ENCODE results near the gene WNT7B. TPM values are rescaled to one million over a fixed set of nuclear protein-coding genes. Genes with fewer than 3 reads are reported as not detected.

The WNT7B gene
- total and polyA plus RNA-seq, 2 donors, result 0.66 to 0.96 TPM

DNA sequence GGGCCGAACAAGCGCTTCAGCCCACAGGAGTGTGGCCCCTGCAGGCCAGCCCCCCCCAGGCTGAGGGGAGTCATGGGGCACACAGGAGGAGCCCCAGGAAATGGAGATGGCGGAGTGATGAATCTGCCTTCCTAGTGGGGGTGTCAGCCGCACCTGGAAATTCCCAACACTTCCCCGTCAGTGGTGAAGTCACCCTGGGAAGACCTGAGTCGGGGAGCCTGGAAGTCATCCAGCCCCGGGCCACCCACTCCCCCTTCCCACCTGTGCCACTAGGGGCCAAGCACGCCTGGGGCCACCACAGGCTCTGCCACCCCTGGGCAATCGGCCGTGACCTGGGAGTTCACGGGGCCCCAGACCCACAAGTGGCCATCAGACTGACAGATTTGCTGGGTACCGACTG lies 12.6 kb downstream of the WNT7B start:
- H3K4me1 ChIP-seq (ENCODE audit: control insufficient read depth in 2 of 2, insufficient read depth in 2 of 2, low read length in 2 of 2), result peaks cover 0 to 6% of the 10 kb centered on the region in 2 donors
- no peaks in the 10 kb centered on the region for H3K36me3 ChIP-seq (ENCODE audit: control insufficient read depth in 2 of 2, insufficient read depth in 2 of 2, low read length in 1 of 2)
- peaks cover 10 to 55% of the 10 kb centered on the region in 2 donors for H3K27me3 ChIP-seq (ENCODE audit: control insufficient read depth in 2 of 2, insufficient read depth in 1 of 2, low read length in 1 of 2)
- WGBS, result 94% methylated on average over 12 of the region's 12 CpGs
- H3K4me3 ChIP-seq (ENCODE audit: low read length in 2 of 2), result no peak overlapping the region
- no peaks in the 10 kb centered on the region for H3K9me3 ChIP-seq (ENCODE audit: control insufficient read depth in 2 of 2, insufficient read depth in 1 of 2, low read length in 1 of 2)
- no peak for DNase-seq (ENCODE audit: low read depth in 6 of 9, low spot score in 9 of 9)
- H3K27ac ChIP-seq (ENCODE audit: low read depth in 1 of 2, low read length in 1 of 2), result no peak overlapping the region

DNA sequence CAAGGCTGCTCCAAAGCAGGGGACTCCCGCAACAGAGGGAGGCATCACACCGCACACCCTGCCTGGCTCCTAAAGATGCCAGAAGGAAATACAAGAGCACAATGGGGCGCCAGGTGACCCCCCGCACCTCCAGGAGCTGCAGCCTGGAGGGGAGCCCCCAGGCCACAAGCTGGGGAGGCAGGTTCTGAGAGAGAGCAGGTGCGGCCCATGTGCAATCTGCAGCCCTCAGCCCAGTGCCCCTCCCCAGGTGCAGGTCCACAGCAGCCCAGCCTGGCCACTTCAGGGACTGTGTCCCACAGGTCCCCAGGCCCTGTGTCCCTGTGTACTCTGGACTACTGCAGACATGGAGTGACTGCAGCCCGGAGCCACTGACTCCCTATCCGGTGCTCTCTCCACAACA lies 13.1 kb downstream of the WNT7B start:
- Histone ChIP-seq H3K4me3 (ENCODE audit: low read length in 2 of 2) (no peak overlapping the region), H3K27me3 (ENCODE audit: control insufficient read depth in 2 of 2, insufficient read depth in 1 of 2, low read length in 1 of 2) (peaks cover 6 to 50% of the 10 kb centered on the region in 2 donors), H3K4me1 (ENCODE audit: control insufficient read depth in 2 of 2, insufficient read depth in 2 of 2, low read length in 2 of 2) (peaks cover 0 to 6% of the 10 kb centered on the region in 2 donors), H3K9me3 (ENCODE audit: control insufficient read depth in 2 of 2, insufficient read depth in 1 of 2, low read length in 1 of 2) (no peaks in the 10 kb centered on the region), H3K27ac (ENCODE audit: low read depth in 1 of 2, low read length in 1 of 2) (no peak overlapping the region), H3K36me3 (ENCODE audit: control insufficient read depth in 2 of 2, insufficient read depth in 2 of 2, low read length in 1 of 2) (no peaks in the 10 kb centered on the region)
- 87% methylated on average over 7 of the region's 7 CpGs for WGBS
- DNase-seq (ENCODE audit: low read depth in 6 of 9, low spot score in 9 of 9), result no peak

DNA sequence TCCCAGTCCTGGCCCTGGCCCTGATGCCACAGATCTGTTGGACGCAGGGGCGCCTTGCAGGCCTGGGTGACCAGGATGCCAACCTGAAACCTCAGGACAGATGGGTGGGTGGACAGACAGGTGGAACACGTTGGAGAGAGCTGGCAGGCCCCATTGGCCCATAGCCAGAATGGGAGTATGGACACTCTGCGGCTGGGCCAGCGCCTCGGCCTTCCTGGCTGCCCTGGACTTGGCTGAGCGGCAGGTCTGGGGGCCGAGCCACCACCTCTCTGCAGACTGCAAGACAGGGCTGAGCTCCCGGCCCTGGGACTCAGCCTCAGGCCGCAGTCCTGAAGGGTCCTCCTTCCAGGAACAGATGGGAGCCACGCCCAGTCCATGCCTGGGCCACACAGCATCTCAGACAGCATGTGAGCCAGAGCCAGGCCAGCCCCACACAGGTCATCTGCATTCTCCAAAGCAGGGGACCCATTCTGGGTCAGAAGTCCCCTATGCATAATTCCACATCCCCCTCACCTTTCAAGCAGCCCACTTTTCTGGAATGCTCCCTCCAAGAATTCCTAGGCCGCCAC lies 14.1 kb downstream of the WNT7B start:
- Histone ChIP-seq H3K36me3 (ENCODE audit: control insufficient read depth in 2 of 2, insufficient read depth in 2 of 2, low read length in 1 of 2) (no peaks in the 10 kb centered on the region), H3K27ac (ENCODE audit: low read depth in 1 of 2, low read length in 1 of 2) (no peak overlapping the region), H3K9me3 (ENCODE audit: control insufficient read depth in 2 of 2, insufficient read depth in 1 of 2, low read length in 1 of 2) (no peaks in the 10 kb centered on the region), H3K4me1 (ENCODE audit: control insufficient read depth in 2 of 2, insufficient read depth in 2 of 2, low read length in 2 of 2) (peaks cover 0 to 6% of the 10 kb centered on the region in 2 donors), H3K27me3 (ENCODE audit: control insufficient read depth in 2 of 2, insufficient read depth in 1 of 2, low read length in 1 of 2) (peaks cover 3 to 40% of the 10 kb centered on the region in 2 donors), H3K4me3 (ENCODE audit: low read length in 2 of 2) (no peak overlapping the region)
- 88% methylated on average over 12 of the region's 12 CpGs for WGBS
- DNase-seq (ENCODE audit: low read depth in 6 of 9, low spot score in 9 of 9), result no peak

DNA sequence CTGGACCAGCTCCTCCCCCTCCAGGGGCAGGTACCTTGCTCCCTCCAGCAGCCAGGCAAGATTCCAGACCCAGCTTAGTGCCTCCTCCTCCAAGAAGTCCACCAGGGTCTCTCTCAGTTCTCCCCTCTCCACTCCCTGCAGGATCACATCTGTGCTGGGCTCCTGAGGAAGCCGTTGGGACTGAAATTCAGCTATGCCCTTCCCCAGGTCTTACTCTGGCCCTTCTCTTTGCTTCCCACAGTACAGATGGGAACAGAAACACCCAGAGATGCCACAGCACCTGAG lies 14.6 kb downstream of the WNT7B start:
- 86% methylated on average over 1 of the region's 1 CpG for WGBS
- H3K27me3 ChIP-seq (ENCODE audit: control insufficient read depth in 2 of 2, insufficient read depth in 1 of 2, low read length in 1 of 2), result peaks cover 0 to 35% of the 10 kb centered on the region in 2 donors
- H3K27ac ChIP-seq (ENCODE audit: low read depth in 1 of 2, low read length in 1 of 2), result no peak overlapping the region
- H3K9me3 ChIP-seq (ENCODE audit: control insufficient read depth in 2 of 2, insufficient read depth in 1 of 2, low read length in 1 of 2), result no peaks in the 10 kb centered on the region
- H3K36me3 ChIP-seq (ENCODE audit: control insufficient read depth in 2 of 2, insufficient read depth in 2 of 2, low read length in 1 of 2), result no peaks in the 10 kb centered on the region
- DNase-seq (ENCODE audit: low read depth in 6 of 9, low spot score in 9 of 9), result no peak
- no peak overlapping the region for H3K4me3 ChIP-seq (ENCODE audit: low read length in 2 of 2)
- peaks cover 0 to 6% of the 10 kb centered on the region in 2 donors for H3K4me1 ChIP-seq (ENCODE audit: control insufficient read depth in 2 of 2, insufficient read depth in 2 of 2, low read length in 2 of 2)

DNA sequence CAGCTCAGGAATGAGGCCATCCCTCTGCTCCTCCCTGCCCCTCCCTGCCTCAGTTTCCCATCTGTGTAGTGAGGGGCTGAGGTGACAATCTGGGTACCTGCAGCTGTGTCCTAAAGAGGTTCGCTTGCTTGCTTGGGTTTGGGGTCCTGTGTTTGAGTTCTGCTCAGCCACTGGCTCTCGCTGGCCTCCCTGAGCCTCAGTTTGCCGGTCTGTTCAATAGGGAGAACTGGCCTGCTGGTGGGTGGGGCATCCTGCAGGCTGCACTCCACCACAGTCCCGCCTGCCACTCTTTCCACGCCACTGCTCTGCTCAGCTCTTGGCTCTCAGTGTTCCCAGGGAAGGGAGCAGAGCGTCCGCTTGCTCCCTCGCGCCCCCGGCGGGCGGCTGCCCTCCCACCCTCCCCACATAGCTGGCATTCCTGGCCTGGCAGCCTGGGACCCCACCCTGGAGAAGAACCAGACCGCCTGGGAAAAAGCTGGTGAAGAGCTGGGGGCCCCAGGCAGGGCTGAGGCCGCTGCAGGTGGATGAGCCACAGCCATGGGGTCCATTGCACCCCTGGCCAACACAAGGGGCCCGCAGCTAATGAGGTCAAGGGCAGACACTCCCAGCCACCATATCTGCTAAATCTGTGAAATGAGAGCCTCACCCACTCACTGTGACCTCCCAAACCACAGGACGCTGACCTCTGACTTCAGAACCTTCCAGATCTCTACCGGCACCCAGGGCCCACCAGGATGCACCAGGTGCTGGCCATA lies 15.1 kb downstream of the WNT7B start:
- 93% methylated on average over 17 of the region's 17 CpGs for WGBS
- Histone ChIP-seq H3K4me1 (ENCODE audit: control insufficient read depth in 2 of 2, insufficient read depth in 2 of 2, low read length in 2 of 2) (peaks cover 0 to 3% of the 10 kb centered on the region in 2 donors), H3K27me3 (ENCODE audit: control insufficient read depth in 2 of 2, insufficient read depth in 1 of 2, low read length in 1 of 2) (peaks cover 0 to 30% of the 10 kb centered on the region in 2 donors), H3K9me3 (ENCODE audit: control insufficient read depth in 2 of 2, insufficient read depth in 1 of 2, low read length in 1 of 2) (no peaks in the 10 kb centered on the region), H3K27ac (ENCODE audit: low read depth in 1 of 2, low read length in 1 of 2) (no peak overlapping the region), H3K36me3 (ENCODE audit: control insufficient read depth in 2 of 2, insufficient read depth in 2 of 2, low read length in 1 of 2) (no peaks in the 10 kb centered on the region), H3K4me3 (ENCODE audit: low read length in 2 of 2) (no peak overlapping the region)
- DNase-seq (ENCODE audit: low read depth in 6 of 9, low spot score in 9 of 9), result no peak

DNA sequence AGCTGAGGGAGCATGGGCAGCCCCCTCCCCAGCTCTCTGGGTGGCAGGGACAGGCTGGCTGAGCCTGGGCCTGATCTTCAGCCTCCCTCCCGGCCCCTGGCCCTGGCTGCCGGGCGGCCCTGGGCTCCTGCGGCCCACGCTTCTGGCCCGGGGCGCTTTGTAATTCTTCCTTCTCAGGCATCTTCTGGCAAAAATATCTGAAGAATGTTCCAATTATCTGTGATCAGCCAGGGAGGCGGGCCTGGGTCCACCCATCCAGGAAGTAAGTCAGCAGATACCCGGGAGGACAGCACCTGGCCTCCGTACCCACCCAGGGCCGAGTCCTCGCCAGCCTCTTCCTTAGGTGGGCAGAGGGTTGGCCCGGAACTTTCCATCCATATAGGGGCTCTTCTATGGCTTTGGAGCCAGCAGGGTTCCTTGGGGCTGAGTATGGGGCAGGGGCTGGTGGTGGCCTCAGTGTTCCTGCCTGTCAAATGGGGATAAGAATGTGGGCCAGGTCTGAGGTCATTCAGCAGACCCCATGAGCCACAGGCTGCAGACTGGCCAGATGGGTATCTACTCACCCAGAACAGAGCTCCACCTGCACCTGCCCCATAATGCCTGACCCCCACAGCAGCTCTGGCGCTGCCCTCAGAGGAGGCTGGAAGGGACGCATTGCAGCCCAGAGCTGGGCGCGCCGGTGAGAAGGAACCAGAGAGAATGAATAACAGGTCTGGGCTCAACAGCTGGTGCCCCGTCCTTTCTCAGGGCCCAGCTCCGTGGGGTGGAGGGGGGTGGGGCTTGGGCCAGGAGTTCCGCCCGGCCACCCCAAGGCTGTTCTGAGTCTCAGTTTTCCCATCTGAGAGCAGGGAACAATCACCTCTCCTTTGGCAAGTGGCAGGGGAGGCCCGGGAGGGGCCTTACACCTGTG lies 16.2 kb downstream of the WNT7B start:
- Histone ChIP-seq H3K27me3 (ENCODE audit: control insufficient read depth in 2 of 2, insufficient read depth in 1 of 2, low read length in 1 of 2) (peaks cover 0 to 25% of the 10 kb centered on the region in 2 donors), H3K27ac (ENCODE audit: low read depth in 1 of 2, low read length in 1 of 2) (no peak overlapping the region), H3K4me1 (ENCODE audit: control insufficient read depth in 2 of 2, insufficient read depth in 2 of 2, low read length in 2 of 2) (no peaks in the 10 kb centered on the region), H3K36me3 (ENCODE audit: control insufficient read depth in 2 of 2, insufficient read depth in 2 of 2, low read length in 1 of 2) (no peaks in the 10 kb centered on the region), H3K4me3 (ENCODE audit: low read length in 2 of 2) (no peak overlapping the region), H3K9me3 (ENCODE audit: control insufficient read depth in 2 of 2, insufficient read depth in 1 of 2, low read length in 1 of 2) (no peaks in the 10 kb centered on the region)
- WGBS, result 93% methylated on average over 23 of the region's 23 CpGs
- no peak for DNase-seq (ENCODE audit: low read depth in 6 of 9, low spot score in 9 of 9)

DNA sequence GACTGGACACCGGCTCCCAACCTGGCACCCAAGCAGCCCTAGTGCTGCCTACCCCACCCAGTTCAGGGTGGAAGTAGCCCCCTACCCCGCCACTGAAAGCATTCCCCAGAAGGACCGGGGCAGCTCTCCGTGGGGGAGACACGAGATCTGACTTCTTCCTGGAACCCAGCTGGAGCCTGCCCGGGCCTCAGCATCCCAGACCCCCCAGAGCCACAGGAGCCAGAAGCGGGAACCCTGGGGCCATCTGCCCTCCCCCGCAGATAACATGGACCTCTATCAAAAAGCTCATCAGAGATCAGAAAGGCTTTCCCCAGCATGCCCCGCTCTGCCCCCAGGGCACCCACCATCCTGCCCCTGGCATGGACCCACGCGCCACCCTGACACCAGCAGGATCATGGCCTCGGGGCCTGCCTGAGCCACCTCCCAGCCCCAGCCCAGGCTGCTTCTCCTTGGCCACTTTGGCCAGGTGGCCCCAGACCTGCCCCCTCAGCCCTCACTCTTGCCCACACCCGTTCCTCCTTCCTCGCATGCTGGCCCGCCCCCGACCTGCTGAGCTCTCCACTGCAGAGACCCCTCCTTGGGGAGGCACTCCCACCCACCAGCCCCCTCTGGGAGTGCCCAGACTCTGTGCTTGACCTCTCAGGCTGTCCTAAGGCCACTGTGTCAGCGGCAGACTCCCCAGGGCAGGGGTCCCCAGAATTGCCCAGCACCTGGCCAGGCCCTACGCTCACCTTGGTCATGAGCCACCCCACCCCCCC lies 17.1 kb downstream of the WNT7B start:
- no peak overlapping the region for H3K27ac ChIP-seq (ENCODE audit: low read depth in 1 of 2, low read length in 1 of 2)
- no peaks in the 10 kb centered on the region for H3K9me3 ChIP-seq (ENCODE audit: control insufficient read depth in 2 of 2, insufficient read depth in 1 of 2, low read length in 1 of 2)
- peaks cover 0 to 25% of the 10 kb centered on the region in 2 donors for H3K27me3 ChIP-seq (ENCODE audit: control insufficient read depth in 2 of 2, insufficient read depth in 1 of 2, low read length in 1 of 2)
- DNase-seq (ENCODE audit: low read depth in 6 of 9, low spot score in 9 of 9), result no peak
- no peak overlapping the region for H3K4me3 ChIP-seq (ENCODE audit: low read length in 2 of 2)
- no peaks in the 10 kb centered on the region for H3K36me3 ChIP-seq (ENCODE audit: control insufficient read depth in 2 of 2, insufficient read depth in 2 of 2, low read length in 1 of 2)
- WGBS, result 91% methylated on average over 18 of the region's 18 CpGs
- no peaks in the 10 kb centered on the region for H3K4me1 ChIP-seq (ENCODE audit: control insufficient read depth in 2 of 2, insufficient read depth in 2 of 2, low read length in 2 of 2)

DNA sequence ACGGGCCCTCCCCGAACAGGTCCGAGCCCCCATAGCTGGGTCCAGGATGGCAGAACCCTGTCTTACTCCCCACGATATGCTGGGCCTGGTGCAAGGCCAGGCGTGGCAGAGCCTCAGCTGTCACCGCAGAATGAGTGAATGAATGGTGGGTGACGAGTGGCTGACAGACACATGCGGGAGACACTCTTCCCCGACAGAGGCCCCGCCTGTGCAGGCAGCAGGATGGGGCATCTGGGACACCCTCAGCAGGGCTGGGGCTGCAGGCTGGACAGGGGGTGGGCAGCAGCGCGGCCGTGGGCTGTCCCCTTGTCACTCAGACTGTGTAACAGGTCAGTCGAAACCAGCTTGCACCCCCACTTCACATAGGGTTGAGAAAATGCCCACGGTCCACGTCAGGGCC lies 18.0 kb downstream of the WNT7B start:
- Histone ChIP-seq H3K36me3 (ENCODE audit: control insufficient read depth in 2 of 2, insufficient read depth in 2 of 2, low read length in 1 of 2) (no peaks in the 10 kb centered on the region), H3K4me1 (ENCODE audit: control insufficient read depth in 2 of 2, insufficient read depth in 2 of 2, low read length in 2 of 2) (no peaks in the 10 kb centered on the region), H3K9me3 (ENCODE audit: control insufficient read depth in 2 of 2, insufficient read depth in 1 of 2, low read length in 1 of 2) (no peaks in the 10 kb centered on the region), H3K4me3 (ENCODE audit: low read length in 2 of 2) (no peak overlapping the region), H3K27ac (ENCODE audit: low read depth in 1 of 2, low read length in 1 of 2) (no peak overlapping the region), H3K27me3 (ENCODE audit: control insufficient read depth in 2 of 2, insufficient read depth in 1 of 2, low read length in 1 of 2) (peaks cover 0 to 19% of the 10 kb centered on the region in 2 donors)
- 89% methylated on average over 16 of the region's 16 CpGs for WGBS
- no peak for DNase-seq (ENCODE audit: low read depth in 6 of 9, low spot score in 9 of 9)

All from thymus (tissue), 11 donors.